H1 (cell line): Measurements from ENCODE around the gene CAPZB. TPM values are rescaled to one million over a fixed set of nuclear protein-coding genes. Genes with fewer than 3 reads are reported as not detected.

Source experiments
- KDM5A ChIP-seq: fragments of 200-600 bp; IDR thresholded peaks from 2 replicates; pipeline ENCODE4 v1.7.1; 2012; ENCODE audit warnings: mild to moderate bottlenecking, low read length, inconsistent platforms, mixed read lengths
- polyA plus RNA-seq, 7 experiments: library from polyadenylated mRNA; depleted of rRNA in 3 of 7; stranded (reverse) in 5 of 7; unstranded in 2 of 7; fragments of >200 nt in 5 of 7; fragments of 200-250 nt in 2 of 7; gene quantifications; 1 replicate in 5 of 7; 2 replicates in 1 of 7; 4 replicates in 1 of 7; pipeline versions ENCODE4 v1.2.1 to v1.2.3, GENCODE V29; 2011 to 2013; ENCODE audit warnings: missing spikeins in 2 of 7, mixed read lengths in 2 of 7
- total RNA-seq: library from RNA; stranded (reverse); fragmentation: NEBNext Ultra II Directional; extraction: Animal tissue kit (Norgen Biotek cat#: 25700); gene quantifications from 2 replicates; pipeline ENCODE4 v1.2.1, GENCODE V29; 2021
- TF ChIP-seq, protein P1 (sequence below): IDR thresholded peaks from 2 replicates; pipeline ENCODE4 v1.6.1; 2012; ENCODE audit warnings: low read length, inconsistent platforms

CAPZB gene
- total and polyA plus RNA-seq, 2 of the 8 experiments (the other 6 are each of a cell fraction or from before 2014, with no cell fraction given): 162 to 371 TPM

DNA sequence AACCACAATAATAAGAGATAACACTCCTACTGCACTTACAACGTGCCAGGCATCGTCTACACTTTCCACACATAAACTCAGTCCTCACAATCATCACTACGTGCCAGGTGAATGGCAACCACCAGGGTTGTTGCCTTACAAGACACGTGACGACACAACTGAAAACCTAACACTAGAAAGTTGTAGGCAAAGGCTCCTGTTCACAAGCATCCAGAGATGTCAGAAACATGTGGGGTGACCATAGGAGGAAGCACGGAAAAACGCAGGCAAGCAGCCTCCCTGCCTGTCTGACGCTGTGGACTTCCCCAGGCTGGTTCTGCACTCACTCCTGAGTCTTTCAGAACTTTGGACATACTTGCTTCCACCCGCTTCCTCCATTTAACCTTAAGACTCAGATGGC, 7.0 kb downstream of the CAPZB start (continued):
- TF ChIP-seq, protein P1, sequence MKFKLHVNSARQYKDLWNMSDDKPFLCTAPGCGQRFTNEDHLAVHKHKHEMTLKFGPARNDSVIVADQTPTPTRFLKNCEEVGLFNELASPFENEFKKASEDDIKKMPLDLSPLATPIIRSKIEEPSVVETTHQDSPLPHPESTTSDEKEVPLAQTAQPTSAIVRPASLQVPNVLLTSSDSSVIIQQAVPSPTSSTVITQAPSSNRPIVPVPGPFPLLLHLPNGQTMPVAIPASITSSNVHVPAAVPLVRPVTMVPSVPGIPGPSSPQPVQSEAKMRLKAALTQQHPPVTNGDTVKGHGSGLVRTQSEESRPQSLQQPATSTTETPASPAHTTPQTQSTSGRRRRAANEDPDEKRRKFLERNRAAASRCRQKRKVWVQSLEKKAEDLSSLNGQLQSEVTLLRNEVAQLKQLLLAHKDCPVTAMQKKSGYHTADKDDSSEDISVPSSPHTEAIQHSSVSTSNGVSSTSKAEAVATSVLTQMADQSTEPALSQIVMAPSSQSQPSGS: no peak
- TF ChIP-seq KDM5A: no peak
